ENCODE results near the gene AGAP1. TPM values are rescaled to one million over a fixed set of nuclear protein-coding genes. Genes with fewer than 3 reads are reported as not detected.
"Not testable (repeated sequence)": the region's sequence is repeated elsewhere in the genome, so short reads cannot be mapped to it uniquely, and the experiment has no call there.

Gene AGAP1
- polyA plus RNA-seq, 4 donors = 17.5 to 19.9 (median 19.3) TPM

DNA sequence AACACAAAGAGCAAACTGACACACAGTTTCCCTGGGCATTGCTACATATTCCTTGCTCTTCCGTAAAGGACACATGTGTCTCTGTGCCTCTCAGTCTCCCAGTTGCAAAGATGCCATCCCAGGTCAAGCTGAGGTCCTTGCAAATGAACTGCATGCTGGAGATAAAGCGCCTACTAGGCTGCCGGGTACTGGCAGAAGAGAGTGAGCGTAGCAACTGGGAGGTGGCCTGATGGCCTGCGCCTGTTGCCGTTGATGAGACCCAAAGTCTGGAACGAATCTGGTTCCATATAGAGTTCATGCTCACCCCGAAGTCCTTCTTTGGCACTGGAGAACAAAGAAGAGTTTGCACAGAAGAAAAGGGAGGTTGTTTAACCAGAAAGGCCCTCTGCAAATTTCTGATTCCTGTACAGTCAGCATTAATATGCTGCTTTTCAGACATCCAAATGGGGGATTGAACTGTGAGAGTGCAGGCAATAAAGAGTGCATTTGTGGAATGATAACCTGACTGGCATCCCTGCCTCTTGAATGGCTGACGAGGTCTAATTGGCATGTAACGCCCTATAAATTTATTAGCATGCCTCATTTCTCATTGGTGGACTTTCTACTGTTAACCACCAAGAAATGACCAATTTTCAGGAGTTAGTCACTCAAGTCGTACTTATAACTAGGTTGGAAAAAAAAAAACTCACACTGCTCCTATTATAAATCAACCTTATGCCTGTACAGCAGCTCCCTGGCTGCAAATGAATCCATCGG is 595.6 kb downstream of the AGAP1 start:
- no peak for DNase-seq (ENCODE audit: low read depth in 4 of 4, low spot score in 3 of 4)

DNA sequence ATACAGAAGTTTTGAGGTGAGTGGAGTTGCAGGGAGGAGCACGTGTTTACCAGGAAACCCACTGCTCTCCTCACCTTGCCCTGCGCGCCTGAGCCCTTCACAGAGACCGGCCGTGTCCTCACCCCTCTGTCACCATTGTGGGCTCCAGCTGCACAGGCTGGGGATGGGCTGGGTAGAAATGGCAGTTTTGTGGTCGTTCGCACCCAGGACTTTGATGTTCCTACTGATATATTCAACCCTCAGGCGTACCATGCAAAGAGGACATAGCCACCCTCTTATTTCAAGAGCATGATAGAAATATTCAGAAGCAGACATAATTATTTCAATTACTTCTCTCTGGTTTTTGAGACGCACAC is 596.2 kb downstream of the AGAP1 start:
- DNase-seq (ENCODE audit: low read depth in 4 of 4, low spot score in 3 of 4) = no peak

GRCh38 chr2:236090826-236091225 is 597.0 kb downstream of the AGAP1 start:
- not testable (repeated sequence) for DNase-seq (ENCODE audit: low read depth in 4 of 4, low spot score in 3 of 4)

DNA sequence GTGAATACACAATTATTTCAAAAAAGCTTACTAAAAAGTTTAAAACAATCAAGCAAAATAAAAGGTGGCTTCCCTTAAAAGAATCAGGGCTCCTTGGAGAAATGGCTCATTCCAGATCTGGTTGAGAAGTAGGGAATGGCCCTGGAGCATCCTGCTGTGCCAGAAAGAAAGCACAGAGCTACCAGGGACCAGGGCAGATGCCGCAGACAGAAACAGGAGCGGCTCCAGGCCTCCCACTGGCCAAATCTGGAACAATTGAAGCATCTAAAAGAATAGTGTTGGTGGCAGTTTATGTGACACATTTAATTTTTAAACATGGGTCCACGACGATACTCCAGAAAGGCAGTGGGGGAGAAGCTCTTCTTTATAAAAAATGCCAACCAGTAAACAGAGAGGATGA is 598.9 kb downstream of the AGAP1 start:
- DNase-seq (ENCODE audit: low read depth in 4 of 4, low spot score in 3 of 4) = no peak

GRCh38 chr2:236093134-236093533 is 599.3 kb downstream of the AGAP1 start:
- no peak for DNase-seq (ENCODE audit: low read depth in 4 of 4, low spot score in 3 of 4)

- DNase-seq (ENCODE audit: low read depth in 4 of 4, low spot score in 3 of 4) = no peak
These were observed 601.7 kb downstream of the AGAP1 start for GRCh38 chr2:236095504-236095903.

GRCh38 chr2:236101311-236101950 is 607.6 kb downstream of the AGAP1 start:
- DNase-seq (ENCODE audit: low read depth in 4 of 4, low spot score in 3 of 4) = no peak

DNA sequence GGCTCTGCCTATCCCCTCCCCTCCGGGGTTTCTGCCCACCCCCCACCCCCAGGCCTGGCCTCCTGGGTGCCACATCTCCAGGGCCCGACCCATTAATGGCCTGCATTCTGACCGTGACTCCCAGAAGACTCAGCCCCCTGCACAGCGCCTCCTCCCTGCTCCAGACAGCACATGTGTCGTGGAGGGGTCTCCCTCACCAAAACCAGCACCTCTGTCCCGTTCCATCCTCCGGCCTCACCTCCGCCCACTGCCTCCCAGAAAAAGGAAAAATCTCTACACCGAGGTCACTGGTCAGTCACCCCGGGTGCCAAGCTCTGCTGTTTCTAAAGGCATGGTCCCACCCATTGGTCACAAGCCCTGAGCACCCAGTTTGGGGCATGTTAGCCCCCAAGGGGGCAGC is 609.1 kb downstream of the AGAP1 start:
- DNase-seq (ENCODE audit: low read depth in 4 of 4, low spot score in 3 of 4) = no peak

DNA sequence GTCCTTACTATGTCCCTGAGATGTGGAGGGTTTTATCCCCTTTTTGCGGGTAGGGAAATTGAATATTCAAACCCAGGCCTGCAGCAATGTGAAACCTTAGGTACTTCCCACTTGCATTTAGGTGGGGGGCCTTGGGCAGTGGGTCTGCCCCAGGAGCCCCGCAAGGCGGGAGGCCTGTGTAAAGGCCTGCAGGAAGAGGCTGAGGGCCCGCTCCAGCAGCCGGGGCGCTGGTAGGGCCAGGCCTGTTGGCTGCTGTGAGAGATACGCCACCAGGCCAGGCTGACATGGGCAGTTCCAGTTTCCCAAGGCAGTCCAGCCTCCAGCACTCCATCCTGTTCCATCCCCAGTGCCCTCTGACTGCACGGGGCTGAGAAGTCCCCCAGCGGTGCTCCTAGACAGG is 610.1 kb downstream of the AGAP1 start:
- no peak for DNase-seq (ENCODE audit: low read depth in 4 of 4, low spot score in 3 of 4)

DNA sequence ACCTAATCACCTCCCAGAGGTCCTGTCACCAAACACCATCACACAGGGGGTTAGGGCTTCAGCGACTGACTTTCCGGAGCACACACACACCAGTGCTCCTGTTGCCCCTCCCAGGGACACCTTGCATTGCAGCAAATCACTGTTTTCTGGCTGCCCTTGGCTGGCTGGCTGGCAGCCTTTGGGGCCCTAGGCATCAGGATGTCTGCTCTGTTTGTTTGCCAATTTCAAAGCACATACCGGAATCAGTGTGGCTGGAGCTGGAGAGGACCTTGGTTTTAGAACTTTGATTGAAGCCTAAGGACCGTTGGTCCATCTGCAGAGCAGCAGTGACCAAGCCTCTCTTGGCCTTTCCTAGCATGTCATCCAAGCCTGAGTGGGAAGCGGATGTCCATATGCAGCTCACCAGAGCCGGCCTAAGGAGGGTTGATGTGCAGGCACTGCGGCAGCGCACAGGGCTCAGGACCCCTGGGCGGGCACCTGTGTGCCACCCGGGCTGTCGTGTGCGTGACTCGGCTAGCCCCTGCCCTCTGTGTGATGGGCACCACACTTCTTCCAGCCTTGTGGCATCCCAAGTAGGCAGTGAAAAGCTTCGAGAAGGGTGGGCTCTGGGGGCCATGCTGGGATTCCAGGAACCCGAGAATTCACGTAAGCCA is 612.2 kb downstream of the AGAP1 start:
- no peak for DNase-seq (ENCODE audit: low read depth in 4 of 4, low spot score in 3 of 4)

DNA sequence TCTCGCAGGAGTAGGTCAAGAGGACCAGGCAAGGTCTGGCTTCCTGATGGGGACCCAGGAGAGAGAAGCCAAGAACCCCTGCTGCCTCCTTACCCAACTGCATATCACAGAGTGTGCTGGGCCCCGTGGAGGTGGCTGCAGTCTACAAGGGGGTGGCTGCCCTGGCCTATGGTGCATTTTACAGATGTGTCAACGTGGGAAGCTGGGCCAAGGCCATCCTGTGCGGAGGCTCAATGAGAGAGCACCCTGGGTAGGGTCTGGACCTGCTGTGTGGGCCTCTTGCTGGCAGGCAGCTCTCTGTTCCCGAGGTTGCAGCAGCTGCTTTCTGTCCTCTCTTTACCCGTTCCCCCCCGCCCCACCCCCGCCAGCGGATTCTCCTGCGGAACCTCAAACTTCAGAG is 612.9 kb downstream of the AGAP1 start:
- no peak for DNase-seq (ENCODE audit: low read depth in 4 of 4, low spot score in 3 of 4)

DNA sequence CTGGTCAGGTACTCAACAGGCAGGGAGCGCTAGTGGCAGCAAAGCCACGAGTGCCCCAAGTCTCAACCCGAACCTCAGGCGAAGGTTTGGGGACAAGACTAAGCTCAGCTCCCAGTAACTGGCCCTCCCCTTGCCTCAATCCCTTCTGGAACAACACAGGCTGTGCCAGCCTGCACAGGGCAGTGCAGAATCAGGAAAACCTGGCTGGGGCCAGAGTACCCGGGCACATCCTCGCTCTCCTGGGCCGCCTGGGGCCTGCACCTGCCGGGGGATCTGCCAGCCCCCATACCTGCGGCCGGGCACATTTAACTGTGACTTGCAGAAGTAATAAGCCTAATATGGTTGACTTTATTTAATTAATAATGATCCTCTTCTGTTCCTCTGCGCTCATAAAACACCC is 613.7 kb downstream of the AGAP1 start:
- DNase-seq (ENCODE audit: low read depth in 4 of 4, low spot score in 3 of 4) = no peak

DNA sequence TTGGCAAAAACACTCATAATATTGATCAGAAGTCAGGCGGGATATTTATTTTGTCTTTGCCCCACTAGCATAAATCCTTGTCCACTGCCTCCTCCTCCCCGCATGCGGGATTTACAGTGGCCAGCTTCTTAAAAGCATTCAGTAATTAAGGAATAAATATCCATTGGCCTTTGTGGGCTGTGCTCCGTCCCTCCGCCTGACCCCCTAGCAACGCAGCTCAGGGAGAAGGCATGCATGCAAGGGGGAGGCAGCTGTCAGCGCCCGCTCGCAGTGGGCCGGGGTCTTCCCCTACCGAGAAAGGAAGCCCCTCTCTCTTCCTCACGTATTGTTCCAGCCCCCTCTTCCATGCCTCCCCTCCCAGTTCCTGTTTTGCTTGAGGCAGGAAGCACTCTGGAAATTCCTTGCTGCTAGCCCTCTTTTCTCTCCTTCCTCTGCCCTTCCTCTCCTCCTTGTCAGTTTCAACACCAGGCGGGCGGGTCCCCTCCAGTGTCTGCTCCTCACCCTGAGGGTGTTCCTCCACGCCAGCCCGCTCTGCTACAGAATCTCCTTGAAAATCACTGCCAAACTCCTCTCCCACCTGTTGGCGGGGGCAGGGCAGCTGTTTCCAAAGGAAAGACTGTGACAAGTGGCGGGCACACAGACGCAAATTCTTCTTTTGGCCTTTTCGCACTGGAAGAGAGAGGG is 614.2 kb downstream of the AGAP1 start:
- no peak for DNase-seq (ENCODE audit: low read depth in 4 of 4, low spot score in 3 of 4)

GRCh38 chr2:236109061-236109460 is 615.2 kb downstream of the AGAP1 start:
- no peak for DNase-seq (ENCODE audit: low read depth in 4 of 4, low spot score in 3 of 4)

- DNase-seq (ENCODE audit: low read depth in 4 of 4, low spot score in 3 of 4) = no peak
These were observed 615.6 kb downstream of the AGAP1 start for GRCh38 chr2:236109473-236109872.

GRCh38 chr2:236112466-236112865 is 618.6 kb downstream of the AGAP1 start:
- DNase-seq (ENCODE audit: low read depth in 4 of 4, low spot score in 3 of 4) = no peak

- DNase-seq (ENCODE audit: low read depth in 4 of 4, low spot score in 3 of 4) = no peak
These were observed 619.6 kb downstream of the AGAP1 start for GRCh38 chr2:236113425-236113824.

DNA sequence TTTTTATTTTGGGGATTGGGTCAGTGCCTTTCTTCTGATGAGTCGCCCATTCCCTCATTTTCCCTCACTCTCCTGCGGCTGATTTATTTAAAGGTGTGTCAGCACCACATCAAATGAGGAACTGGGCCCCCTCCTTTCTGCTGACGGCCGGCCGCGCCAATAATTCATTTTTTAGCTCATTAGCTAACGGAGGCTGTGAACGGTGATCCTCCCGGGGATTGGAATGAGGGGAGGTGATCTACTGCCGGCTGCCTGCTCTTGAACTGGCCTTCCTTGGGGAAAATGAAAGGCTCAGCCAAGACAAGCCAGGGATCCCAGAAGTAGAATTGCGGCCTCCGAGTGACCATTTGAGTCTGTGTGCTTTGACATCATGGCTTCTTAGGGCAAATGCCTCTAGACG is 620.1 kb downstream of the AGAP1 start:
- no peak for DNase-seq (ENCODE audit: low read depth in 4 of 4, low spot score in 3 of 4)

- no peak for DNase-seq (ENCODE audit: low read depth in 4 of 4, low spot score in 3 of 4)
These were observed 621.1 kb downstream of the AGAP1 start for GRCh38 chr2:236114959-236115358.

DNA sequence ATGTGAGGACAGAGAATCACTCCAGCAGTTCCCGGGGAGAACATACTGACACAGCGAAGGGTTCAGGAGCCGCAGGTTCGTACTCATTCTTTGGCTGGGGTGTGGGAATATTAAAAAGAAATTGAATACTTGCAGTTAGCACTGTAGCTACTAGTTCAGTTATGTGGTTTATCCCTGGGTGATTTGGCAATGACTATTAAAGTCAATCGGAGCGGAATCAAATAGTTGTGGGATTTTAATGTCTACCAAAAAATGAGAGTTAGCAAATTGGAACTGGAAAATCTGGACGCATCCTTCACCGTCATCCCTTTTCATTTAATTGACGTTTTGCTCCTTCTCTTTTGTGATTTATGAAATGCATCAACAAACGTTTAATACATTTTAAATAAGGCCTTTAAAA is 623.6 kb downstream of the AGAP1 start:
- no peak for DNase-seq (ENCODE audit: low read depth in 4 of 4, low spot score in 3 of 4)

DNA sequence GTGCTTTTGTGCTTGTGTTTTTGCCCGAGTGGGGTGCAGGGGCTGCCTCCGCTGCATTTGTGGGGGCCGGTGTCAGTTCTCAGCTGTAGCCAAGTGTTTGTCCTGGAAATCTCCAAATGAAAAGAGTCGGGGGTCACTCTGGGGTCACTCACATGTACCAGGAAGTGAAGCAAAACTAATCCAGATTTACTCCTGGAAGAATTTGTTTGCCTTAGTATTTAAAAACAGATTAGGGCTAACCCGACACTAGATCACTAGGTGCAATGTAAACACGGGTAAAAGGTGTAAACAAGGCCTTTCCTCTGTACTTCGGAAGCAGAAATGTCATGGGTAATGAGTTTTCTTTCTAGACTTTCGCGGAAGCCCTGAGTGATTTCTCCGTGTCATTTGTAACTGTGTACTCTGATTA is 624.0 kb downstream of the AGAP1 start:
- no peak for DNase-seq (ENCODE audit: low read depth in 4 of 4, low spot score in 3 of 4)

Data from left renal pelvis (tissue), 4 donors.